Right lobe of liver (tissue), 4 donors: ENCODE measurements around the gene ARHGAP15.

Experiments used
- POLR2A ChIP-seq: fragments of 450-650 bp; IDR thresholded peaks from one replicate; pipeline ENCODE4 v1.6.1; 2017; ENCODE audit warnings: antibody characterized with exemption, mild to moderate bottlenecking
- TF ChIP-seq, protein P1 (sequence below), 4 donors: fragments of 200-600 bp in 3 of 4; fragments of 450-650 bp in 1 of 4; IDR thresholded peaks; one replicate each; pipeline versions ENCODE4 v1.5.1 to v1.8.0; 2016 to 2022; ENCODE audit warnings: antibody characterized with exemption in 4 of 4, mild to moderate bottlenecking in 2 of 4
- donor health status: DM: no; HTN: no; CAD: no.
- donor health status: DM: no; HTN: no; CAD: no.
- donor health status: DM: no; HTN: yes; CAD: no.

DNA sequence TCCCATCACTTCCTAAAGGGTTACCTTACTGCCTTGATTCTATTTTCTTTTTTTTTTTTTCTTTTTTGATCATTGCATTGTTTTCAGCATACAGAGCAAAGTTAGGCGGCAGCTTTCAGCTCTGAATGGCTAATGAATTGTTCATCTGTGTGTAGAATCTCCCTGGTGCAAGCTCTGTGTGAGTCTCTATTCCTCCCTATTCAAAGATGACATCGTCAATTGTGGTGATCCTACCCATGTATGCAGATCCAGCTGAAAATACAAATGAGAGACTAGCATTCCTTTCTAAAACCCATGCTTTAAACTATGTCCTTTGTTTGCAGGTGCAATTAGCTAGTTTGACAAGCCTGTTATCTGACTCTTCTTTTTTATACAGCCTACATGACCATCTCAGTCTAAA lies 539.0 kb downstream of the ARHGAP15 start:
- TF ChIP-seq, protein P1, sequence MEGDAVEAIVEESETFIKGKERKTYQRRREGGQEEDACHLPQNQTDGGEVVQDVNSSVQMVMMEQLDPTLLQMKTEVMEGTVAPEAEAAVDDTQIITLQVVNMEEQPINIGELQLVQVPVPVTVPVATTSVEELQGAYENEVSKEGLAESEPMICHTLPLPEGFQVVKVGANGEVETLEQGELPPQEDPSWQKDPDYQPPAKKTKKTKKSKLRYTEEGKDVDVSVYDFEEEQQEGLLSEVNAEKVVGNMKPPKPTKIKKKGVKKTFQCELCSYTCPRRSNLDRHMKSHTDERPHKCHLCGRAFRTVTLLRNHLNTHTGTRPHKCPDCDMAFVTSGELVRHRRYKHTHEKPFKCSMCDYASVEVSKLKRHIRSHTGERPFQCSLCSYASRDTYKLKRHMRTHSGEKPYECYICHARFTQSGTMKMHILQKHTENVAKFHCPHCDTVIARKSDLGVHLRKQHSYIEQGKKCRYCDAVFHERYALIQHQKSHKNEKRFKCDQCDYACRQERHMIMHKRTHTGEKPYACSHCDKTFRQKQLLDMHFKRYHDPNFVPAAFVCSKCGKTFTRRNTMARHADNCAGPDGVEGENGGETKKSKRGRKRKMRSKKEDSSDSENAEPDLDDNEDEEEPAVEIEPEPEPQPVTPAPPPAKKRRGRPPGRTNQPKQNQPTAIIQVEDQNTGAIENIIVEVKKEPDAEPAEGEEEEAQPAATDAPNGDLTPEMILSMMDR (IDR thresholded peaks at IDR 0.05): no peak
- no peak for TF ChIP-seq POLR2A
